Kasumi-1 (cell line): ENCODE data around the gene IL1RAPL1.

Source experiments
- DNase-seq, 2 experiments: peaks; one replicate each; lab custom pipeline; 2025; lab: John Stamatoyannopoulos, UW

The IL1RAPL1 gene

GRCh38 chrX:29902004-29902403 lies 1314.8 kb downstream of the IL1RAPL1 start:
- no peak for DNase-seq

GRCh38 chrX:29903360-29903759 lies 1316.1 kb downstream of the IL1RAPL1 start:
- no peak for DNase-seq

GRCh38 chrX:29911673-29912072 lies 1324.4 kb downstream of the IL1RAPL1 start:
- DNase-seq: no peak

- DNase-seq: no peak
These were observed 1326.4 kb downstream of the IL1RAPL1 start for GRCh38 chrX:29913647-29914046.

- no peak for DNase-seq
These were observed 1335.4 kb downstream of the IL1RAPL1 start for GRCh38 chrX:29922607-29923006.

- DNase-seq: no peak
These were observed 1338.8 kb downstream of the IL1RAPL1 start for GRCh38 chrX:29926056-29926455.

- no peak for DNase-seq
These were observed 1339.4 kb downstream of the IL1RAPL1 start for GRCh38 chrX:29926659-29927058.

GRCh38 chrX:29935455-29935854 lies 1348.2 kb downstream of the IL1RAPL1 start:
- no peak for DNase-seq

- DNase-seq: no peak
These were observed 1353.5 kb downstream of the IL1RAPL1 start for GRCh38 chrX:29940750-29941149.

GRCh38 chrX:29941287-29941686 lies 1354.0 kb downstream of the IL1RAPL1 start:
- DNase-seq: no peak

- no peak for DNase-seq
These were observed 1360.0 kb downstream of the IL1RAPL1 start for GRCh38 chrX:29947225-29947624.

- DNase-seq: no peak
These were observed 1361.4 kb downstream of the IL1RAPL1 start for GRCh38 chrX:29948653-29949052.

GRCh38 chrX:29952016-29952415 lies 1364.8 kb downstream of the IL1RAPL1 start:
- no peak for DNase-seq

- no peak for DNase-seq
These were observed 1374.8 kb downstream of the IL1RAPL1 start for GRCh38 chrX:29962061-29962460.

- no peak for DNase-seq
These were observed 1378.4 kb downstream of the IL1RAPL1 start for GRCh38 chrX:29965634-29966033.

- no peak for DNase-seq
These were observed 1404.8 kb downstream of the IL1RAPL1 start for GRCh38 chrX:29992083-29992482.

GRCh38 chrX:30005813-30006212 lies 1418.6 kb downstream of the IL1RAPL1 start:
- DNase-seq: no peak
